Liver (tissue), 9 donors: ENCODE measurements around the gene TTC28. TPM values are rescaled to one million over a fixed set of nuclear protein-coding genes. Genes with fewer than 3 reads are reported as not detected.

Experiments used
- DNase-seq: peaks from one replicate; pipeline ENCODE4 v3.0.0-alpha.2; 2017; ENCODE audit warnings: low spot score
- H3K27ac ChIP-seq, 2 donors: one replicate each; pipeline ENCODE4 v1.7.0; 2013; ENCODE audit warnings: inconsistent platforms in 2 of 2, low read length in 2 of 2, control low read depth in 1 of 2, low read depth in 1 of 2, mild to moderate bottlenecking in 1 of 2
- H3K27me3 ChIP-seq, 4 donors: one replicate each; pipeline versions ENCODE4 v1.6.1 to v1.7.0; 2013; ENCODE audit warnings: low read length in 3 of 4, inconsistent platforms in 1 of 4, mild to moderate bottlenecking in 1 of 4, moderate library complexity in 1 of 4; ENCODE audit not compliant: control insufficient read depth in 4 of 4, insufficient read depth in 4 of 4
- H3K36me3 ChIP-seq, 4 donors: one replicate each; pipeline versions ENCODE4 v1.6.1 to v1.7.0; 2013; ENCODE audit warnings: low read length in 3 of 4, mild to moderate bottlenecking in 3 of 4, low read depth in 1 of 4, moderate library complexity in 1 of 4; ENCODE audit not compliant: control insufficient read depth in 4 of 4, insufficient read depth in 3 of 4
- H3K4me1 ChIP-seq, 4 donors: one replicate each; pipeline versions ENCODE4 v1.6.1 to v1.7.0; 2013; ENCODE audit warnings: low read length in 3 of 4, mild to moderate bottlenecking in 3 of 4, moderate library complexity in 1 of 4; ENCODE audit not compliant: control insufficient read depth in 4 of 4, insufficient read depth in 4 of 4
- H3K4me3 ChIP-seq, 3 donors: one replicate each; pipeline versions ENCODE4 v1.6.1 to v1.7.0; 2013; ENCODE audit warnings: low read length in 3 of 3, control low read depth in 1 of 3, low read depth in 1 of 3, mild to moderate bottlenecking in 1 of 3
- H3K9ac ChIP-seq, 2 donors: one replicate each; pipeline ENCODE4 v1.7.0; 2013; ENCODE audit warnings: low read length in 2 of 2, mild to moderate bottlenecking in 2 of 2, moderate library complexity in 2 of 2, control low read depth in 1 of 2, low read depth in 1 of 2
- H3K9me3 ChIP-seq, 4 donors: one replicate each; pipeline versions ENCODE4 v1.6.1 to v1.7.0; 2013; ENCODE audit warnings: low read length in 3 of 4; ENCODE audit not compliant: control insufficient read depth in 4 of 4
- EGR1 ChIP-seq, 2 donors: IDR thresholded peaks; 2 replicates each; pipeline ENCODE4 v1.6.1; 2016 to 2018; ENCODE audit warnings: antibody characterized with exemption in 2 of 2, low read depth in 2 of 2
- FOXA2 ChIP-seq: IDR thresholded peaks from 2 replicates; pipeline ENCODE4 v1.6.1; 2016; ENCODE audit warnings: antibody characterized with exemption
- GABPA ChIP-seq, 2 donors: IDR thresholded peaks in 1 of 2; conservative IDR thresholded peaks in 1 of 2; 2 replicates each; pipeline ENCODE4 v1.6.1; 2016; ENCODE audit warnings: antibody characterized with exemption in 2 of 2, mild to moderate bottlenecking in 1 of 2, moderate library complexity in 1 of 2
- HNF4A ChIP-seq, 2 donors: conservative IDR thresholded peaks; 2 replicates each; pipeline ENCODE4 v1.6.1; 2016; ENCODE audit warnings: antibody characterized with exemption in 2 of 2, mild to moderate bottlenecking in 2 of 2
- HNF4G ChIP-seq: IDR thresholded peaks from 2 replicates; pipeline ENCODE4 v1.6.1; 2016; ENCODE audit warnings: antibody characterized with exemption
- JUND ChIP-seq, 2 donors: IDR thresholded peaks; 2 replicates each; pipeline ENCODE4 v1.6.1; 2016; ENCODE audit warnings: antibody characterized with exemption in 2 of 2
- NR2F2 ChIP-seq: IDR thresholded peaks from 2 replicates; pipeline ENCODE4 v1.6.1; 2016; ENCODE audit warnings: antibody characterized with exemption
- RAD21 ChIP-seq, 2 donors: IDR thresholded peaks; 2 replicates each; pipeline ENCODE4 v1.6.1; 2016; ENCODE audit warnings: antibody characterized with exemption in 2 of 2, mild to moderate bottlenecking in 2 of 2
- REST ChIP-seq: IDR thresholded peaks from 2 replicates; pipeline ENCODE4 v1.6.1; 2016; ENCODE audit warnings: antibody characterized with exemption, mild to moderate bottlenecking
- SP1 ChIP-seq: IDR thresholded peaks from 2 replicates; pipeline ENCODE4 v1.6.1; 2018; ENCODE audit warnings: antibody characterized with exemption, mild to moderate bottlenecking
- TAF1 ChIP-seq: conservative IDR thresholded peaks from 2 replicates; pipeline ENCODE4 v1.6.1; 2016; ENCODE audit warnings: antibody characterized with exemption, mild to moderate bottlenecking
- YY1 ChIP-seq: IDR thresholded peaks from 2 replicates; pipeline ENCODE4 v1.6.1; 2016; ENCODE audit warnings: antibody characterized with exemption, mild to moderate bottlenecking
- WGBS: extraction: QIAGEN DNeasy Blood & Tissue Kit; methylation state at CpG from one replicate; pipeline ENCODE4 v1.1.7; 2013; 5-methylcytosine and 5-hydroxymethylcytosine counted together
- polyA plus RNA-seq, 2 donors: library from polyadenylated mRNA; stranded (reverse) in 1 of 2; unstranded in 1 of 2; fragments of 200-250 nt in 1 of 2; fragments of >200 nt in 1 of 2; fragmentation: Nextera tagmentation in 1 of 2; extraction: Ambion mirVana in 1 of 2; gene quantifications; one replicate each; pipeline versions ENCODE4 v1.2.1 to v1.2.3, GENCODE V29; 2013 to 2015
- total RNA-seq, 2 donors: library from RNA; depleted of rRNA; stranded (reverse); fragments of >200 nt; gene quantifications; one replicate each; pipeline ENCODE4 v1.2.3, GENCODE V29; 2014
- TF ChIP-seq, protein P1 (sequence below): IDR thresholded peaks from 2 replicates; pipeline ENCODE4 v1.6.1; 2016; ENCODE audit warnings: antibody characterized with exemption
- donor health status: healthy.
- donor health status: healthy.
- donor health status: healthy.
- donor health status: healthy.
- donor health status: healthy.

TTC28 gene
- total and polyA plus RNA-seq, 4 donors: 4.2 to 19.4 (median 5.9) TPM

- no peak for TF ChIP-seq REST
Observed at GRCh38 chr22:27999876-28000275, 679.8 kb downstream of the TTC28 start (continued).

DNA sequence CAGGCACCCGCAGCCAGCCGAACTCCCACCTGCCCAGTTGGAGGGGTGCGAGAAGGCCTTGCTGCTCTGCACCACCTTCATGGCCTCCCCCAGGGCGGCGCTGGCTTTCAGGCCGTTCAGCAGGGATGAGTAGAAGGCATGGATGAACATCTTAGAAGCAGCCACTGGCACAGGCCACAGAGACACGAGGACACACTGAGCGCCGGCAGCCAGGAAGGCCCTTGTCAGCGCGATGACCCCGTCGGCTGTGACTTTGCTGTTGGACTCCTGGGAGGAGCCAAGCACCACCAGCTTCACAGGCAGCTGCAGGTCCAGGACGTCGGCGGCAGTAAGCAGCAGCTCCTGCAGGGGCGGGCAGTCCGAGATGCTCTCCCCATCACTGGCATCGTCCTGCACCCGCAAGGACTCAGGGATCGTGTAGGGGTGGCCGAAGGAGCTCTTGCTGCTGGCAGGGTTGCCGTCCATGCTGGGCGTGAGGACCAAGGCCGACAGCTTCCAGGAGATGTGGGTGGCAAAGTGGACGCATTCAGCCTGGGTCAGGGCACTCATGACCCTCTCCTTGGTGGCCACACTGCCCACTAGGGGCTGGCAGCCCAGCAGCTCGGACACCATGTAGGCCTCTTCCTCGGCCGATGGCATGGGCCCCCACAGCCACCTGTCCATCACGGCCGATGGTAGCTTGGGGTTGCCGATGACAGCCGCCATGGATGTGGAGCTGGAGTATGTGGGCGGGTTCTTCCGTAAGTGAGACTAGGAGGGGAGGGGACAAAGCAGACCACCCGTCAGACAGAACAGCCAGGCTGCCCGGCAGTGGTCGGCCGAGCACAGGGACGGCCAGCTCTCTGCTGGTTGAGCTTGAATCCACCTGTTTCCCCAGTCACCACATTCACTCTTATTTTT lies 680.9 kb downstream of the TTC28 start:
- H3K4me3 ChIP-seq: no peak overlapping the region
- no peak for DNase-seq
- no peak overlapping the region for H3K27ac ChIP-seq
- peaks cover 0 to 14% (median 10%) of the 10 kb centered on the region in 4 donors for H3K4me1 ChIP-seq
- no peaks in the 10 kb centered on the region for H3K36me3 ChIP-seq
- H3K9me3 ChIP-seq: no peaks in the 10 kb centered on the region
- H3K9ac ChIP-seq: no peak overlapping the region
- 96% methylated on average over 40 of the region's 40 CpGs for WGBS
- TF ChIP-seq YY1 (no peak), EGR1 (IDR thresholded peaks at IDR 0.05; ENCODE audit: low read depth in 2 of 2) (no peak), SP1 (no peak), FOXA2 (no peak), HNF4G (no peak), REST (no peak)
- TF ChIP-seq, protein P1, sequence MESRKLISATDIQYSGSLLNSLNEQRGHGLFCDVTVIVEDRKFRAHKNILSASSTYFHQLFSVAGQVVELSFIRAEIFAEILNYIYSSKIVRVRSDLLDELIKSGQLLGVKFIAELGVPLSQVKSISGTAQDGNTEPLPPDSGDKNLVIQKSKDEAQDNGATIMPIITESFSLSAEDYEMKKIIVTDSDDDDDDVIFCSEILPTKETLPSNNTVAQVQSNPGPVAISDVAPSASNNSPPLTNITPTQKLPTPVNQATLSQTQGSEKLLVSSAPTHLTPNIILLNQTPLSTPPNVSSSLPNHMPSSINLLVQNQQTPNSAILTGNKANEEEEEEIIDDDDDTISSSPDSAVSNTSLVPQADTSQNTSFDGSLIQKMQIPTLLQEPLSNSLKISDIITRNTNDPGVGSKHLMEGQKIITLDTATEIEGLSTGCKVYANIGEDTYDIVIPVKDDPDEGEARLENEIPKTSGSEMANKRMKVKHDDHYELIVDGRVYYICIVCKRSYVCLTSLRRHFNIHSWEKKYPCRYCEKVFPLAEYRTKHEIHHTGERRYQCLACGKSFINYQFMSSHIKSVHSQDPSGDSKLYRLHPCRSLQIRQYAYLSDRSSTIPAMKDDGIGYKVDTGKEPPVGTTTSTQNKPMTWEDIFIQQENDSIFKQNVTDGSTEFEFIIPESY: no peak
- no peaks in the 10 kb centered on the region for H3K27me3 ChIP-seq

DNA sequence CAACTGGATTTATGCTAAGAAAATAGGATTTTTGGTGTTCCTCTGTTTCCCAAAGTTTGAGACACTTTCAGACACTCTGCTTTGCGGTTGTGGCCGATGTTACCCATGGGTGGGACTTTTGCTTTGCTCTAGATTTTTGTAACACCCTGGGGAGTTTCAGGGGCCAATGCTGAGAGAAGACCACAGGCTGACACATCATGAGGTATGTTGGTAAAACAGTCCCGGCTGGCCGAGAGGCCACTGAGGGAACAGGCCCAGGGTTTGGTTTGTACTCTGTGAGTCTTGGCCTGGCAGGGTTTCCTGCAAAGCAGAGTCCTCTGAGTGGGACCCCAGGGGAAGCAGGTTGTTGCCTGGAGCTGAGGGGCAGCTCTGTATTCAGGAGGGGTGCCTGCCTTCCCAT lies 682.1 kb downstream of the TTC28 start:
- H3K9me3 ChIP-seq: no peaks in the 10 kb centered on the region
- H3K36me3 ChIP-seq: peaks cover 0 to 3% (median 0%) of the 10 kb centered on the region in 4 donors
- H3K27ac ChIP-seq: no peak overlapping the region
- H3K4me3 ChIP-seq: no peak overlapping the region
- H3K27me3 ChIP-seq: no peaks in the 10 kb centered on the region
- no peak overlapping the region for H3K9ac ChIP-seq
- 95% methylated on average over 4 of the region's 4 CpGs for WGBS
- DNase-seq: no peak
- H3K4me1 ChIP-seq: peaks cover 0 to 10% (median 4%) of the 10 kb centered on the region in 4 donors
- TF ChIP-seq YY1 (no peak), HNF4G (no peak), RAD21 (IDR thresholded peaks at IDR 0.05) (no peak), NR2F2 (no peak), GABPA (IDR thresholded peaks at IDR 0.05 in 1 of 2, conservative IDR thresholded peaks at IDR 0.05 in 1 of 2) (no peak), SP1 (no peak), JUND (IDR thresholded peaks at IDR 0.05) (no peak), HNF4A (conservative IDR thresholded peaks at IDR 0.05) (no peak), REST (no peak), TAF1 (no peak)
- TF ChIP-seq, protein P1: no peak
